A549 (cell line): ENCODE data around the gene DUSP1. TPM values are rescaled to one million over a fixed set of nuclear protein-coding genes. Genes with fewer than 3 reads are reported as not detected.

ENCODE experiments used
- ATAC-seq, 2 experiments: fragments of 200-7000 bp in 1 of 2; fragments of >200 bp in 1 of 2; cut with Nextera tagmentation in 1 of 2; cut with Tn5 transposase in 1 of 2; 3 replicates each; pipeline versions ENCODE4 v1.8.0 to v1.9.1; 2018 to 2020; ENCODE audit warnings: mild to moderate bottlenecking in 1 of 2, moderate library complexity in 1 of 2
- CTCF ChIA-PET: fragments of 300-600 bp; sonication (Branson Sonifier 250); formaldehyde crosslinking; extraction: SDS; loops from one replicate; lab custom pipeline; 2021; ENCODE audit warnings: antibody characterized with exemption, inconsistent platforms; lab: Yijun Ruan, JAX
- POLR2A ChIA-PET: fragments of 350-600 bp; formaldehyde crosslinking; extraction: SDS; loops from one replicate; lab custom pipeline; 2021; ENCODE audit warnings: antibody characterized with exemption, inconsistent platforms; lab: Yijun Ruan, JAX
- DNase-seq, 2 experiments: peaks; one replicate each; pipeline versions ENCODE4 v3.0.0 to v3.0.0-alpha.2; 2011 to 2016; ENCODE audit warnings: low read depth in 1 of 2, low spot score in 1 of 2
- FAIRE-seq: peaks from 2 replicates; lab custom pipeline; 2011; peaks lifted over from hg19 to GRCh38; lab: Jason Lieb, UNC
- H3K27ac ChIP-seq, 2 experiments: fragments of >200 bp; sonication (Bioruptor Twin); formaldehyde crosslinking; 3 replicates each; pipeline ENCODE4 v1.5.1; 2016 to 2017
- H3K4me1 ChIP-seq: fragments of >200 bp; sonication (Bioruptor Twin); formaldehyde crosslinking; 3 replicates; pipeline ENCODE4 v1.6.1; 2016
- H3K4me2 ChIP-seq: fragments of >200 bp; sonication (Bioruptor Twin); formaldehyde crosslinking; 3 replicates; pipeline ENCODE4 v1.6.1; 2016
- H3K4me3 ChIP-seq: fragments of >200 bp; sonication (Bioruptor Twin); formaldehyde crosslinking; 3 replicates; pipeline ENCODE4 v1.5.1; 2016
- H3K9me3 ChIP-seq: fragments of >200 bp; sonication (Bioruptor Twin); formaldehyde crosslinking; 3 replicates; pipeline ENCODE4 v1.6.1; 2016
- CBX2 ChIP-seq: fragments of 200-600 bp; sonication (generic); IDR thresholded peaks from 2 replicates; pipeline ENCODE4 v1.6.1; 2016; ENCODE audit warnings: low read depth, mild to moderate bottlenecking, borderline replicate concordance
- CHD2 ChIP-seq: fragments of 150-350 bp; IDR thresholded peaks from 2 replicates; pipeline ENCODE4 v1.6.1; 2014; ENCODE audit warnings: low read length; ENCODE audit not compliant: partially characterized antibody
- CHD4 ChIP-seq: fragments of 200-600 bp; sonication (generic); IDR thresholded peaks from 2 replicates; pipeline ENCODE4 v1.6.1; 2016; ENCODE audit warnings: antibody characterized with exemption, mild to moderate bottlenecking, borderline replicate concordance
- E2F6 ChIP-seq: IDR thresholded peaks from 2 replicates; pipeline ENCODE4 v1.6.1; 2012; ENCODE audit warnings: low read depth, borderline replicate concordance
- EHMT2 ChIP-seq: fragments of 200-600 bp; sonication (generic); IDR thresholded peaks from 2 replicates; pipeline ENCODE4 v1.6.1; 2016; ENCODE audit warnings: antibody characterized with exemption, low read depth, mild to moderate bottlenecking, moderate library complexity
- FOSB ChIP-seq: fragments of 250-450 bp; sonication (Bioruptor Pico); IDR thresholded peaks from 2 replicates; pipeline ENCODE4 v1.5.0; 2020; ENCODE audit warnings: mild to moderate bottlenecking, moderate library complexity
- FOSL2 ChIP-seq, 2 experiments: fragments of 450-650 bp in 1 of 2; fragments of >200 bp in 1 of 2; sonication (Bioruptor Twin) in 1 of 2; formaldehyde crosslinking; IDR thresholded peaks; 2 replicates each; pipeline versions ENCODE4 v1.5.0 to v1.6.1; 2016 to 2020; ENCODE audit warnings: mild to moderate bottlenecking in 1 of 2, moderate library complexity in 1 of 2
- FOXS1 ChIP-seq: fragments of 250-450 bp; sonication (Bioruptor Pico); IDR thresholded peaks from 2 replicates; pipeline ENCODE4 v1.5.0; 2020; ENCODE audit warnings: mild to moderate bottlenecking, moderate library complexity
- GATA3 ChIP-seq: IDR thresholded peaks from 2 replicates; pipeline ENCODE4 v1.6.1; 2012; ENCODE audit warnings: borderline replicate concordance
- HDAC2 ChIP-seq: fragments of 200-600 bp; sonication (generic); IDR thresholded peaks from 2 replicates; pipeline ENCODE4 v1.6.1; 2016
- HMGXB4 ChIP-seq: fragments of 250-450 bp; sonication (Bioruptor Pico); IDR thresholded peaks from 2 replicates; pipeline ENCODE4 v1.5.0; 2021; ENCODE audit warnings: mild to moderate bottlenecking, moderate library complexity, borderline replicate concordance
- HOXA7 ChIP-seq: fragments of 250-450 bp; sonication (Bioruptor Pico); IDR thresholded peaks from 2 replicates; pipeline ENCODE4 v1.5.0; 2020; ENCODE audit warnings: mild to moderate bottlenecking, moderate library complexity
- KDM1A ChIP-seq: fragments of 200-600 bp; sonication (generic); IDR thresholded peaks from 2 replicates; pipeline ENCODE4 v1.6.1; 2016; ENCODE audit warnings: low read depth, mild to moderate bottlenecking
- NFE2L2 ChIP-seq: fragments of 150-350 bp; conservative IDR thresholded peaks from 2 replicates; pipeline ENCODE4 v1.6.1; 2014; ENCODE audit warnings: low read length
- NPAS2 ChIP-seq: fragments of 250-450 bp; sonication (Bioruptor Pico); IDR thresholded peaks from 2 replicates; pipeline ENCODE4 v1.8.0; 2022; ENCODE audit warnings: mild to moderate bottlenecking, moderate library complexity, borderline replicate concordance
- PBX3 ChIP-seq: IDR thresholded peaks from 2 replicates; pipeline ENCODE4 v1.6.1; 2012
- PHF8 ChIP-seq: fragments of 200-600 bp; sonication (generic); IDR thresholded peaks from 2 replicates; pipeline ENCODE4 v1.6.1; 2016; ENCODE audit warnings: low read depth, mild to moderate bottlenecking, antibody characterized with exemption, moderate library complexity, borderline replicate concordance
- POLR2AphosphoS2 ChIP-seq: conservative IDR thresholded peaks from 2 replicates; pipeline ENCODE4 v1.6.1; 2012; ENCODE audit warnings: low read length, improper control_type of control experiment, inconsistent platforms
- RNF2 ChIP-seq: fragments of 200-600 bp; sonication (generic); IDR thresholded peaks from 2 replicates; pipeline ENCODE4 v1.6.1; 2016; ENCODE audit warnings: low read depth, mild to moderate bottlenecking, antibody characterized with exemption, moderate library complexity, borderline replicate concordance
- USF2 ChIP-seq: fragments of 450-650 bp; IDR thresholded peaks from 2 replicates; pipeline ENCODE4 v1.6.1; 2014; ENCODE audit warnings: antibody characterized with exemption
- WGBS: methylation state at CpG from one replicate; pipeline ENCODE4 v1.1.6; 2017; ENCODE audit errors: missing lambda C conversion rate; 5-methylcytosine and 5-hydroxymethylcytosine counted together
- polyA plus RNA-seq, 4 experiments: library from polyadenylated mRNA; depleted of rRNA in 3 of 4; stranded (reverse); fragments of >200 nt; fragmentation: RNase III in 1 of 4; extraction: RNeasy Plus Mini Kit Qiagen cat#74134 plus additional on column Dnase treatment in 1 of 4; gene quantifications; 2 replicates in 3 of 4; 3 replicates in 1 of 4; pipeline ENCODE4 v1.2.3, GENCODE V29; 2011 to 2017

DUSP1 gene
- polyA plus RNA-seq, 2 of the 4 experiments (the other 2 are of a cell fraction): 207 to 594 TPM

- TF ChIP-seq CHD2 (no peak), E2F6 (no peak), USF2 (no peak), FOSB (CRISPR knock-in tag) (no peak), FOSL2 (IDR thresholded peaks at IDR 0.05) (no peak), FOSL2 (CRISPR knock-in tag; IDR thresholded peaks at IDR 0.05) (no peak)
- Histone ChIP-seq H3K9me3 (peaks cover 13% of the 10 kb centered on the region), H3K4me1 (peaks cover 12% of the 10 kb centered on the region), H3K4me3 (no peak overlapping the region), H3K4me2 (no peak overlapping the region), H3K27ac (peak overlapping the region in 1 of 2 experiments; percentile 23; a peak in 2 of 6 replicates)
- ChIA-PET POLR2A (interaction anchor here (0.6 kb wide), 1 partner anchor 215 kb away, joined by 3 read pairs; no protein-coding TSS in a partner anchor), CTCF (interaction anchor here (0.6 to 1.6 kb wide), 5 partner anchors 10 to 215 kb away, joined by 3 to 4 read pairs (median 3); partner anchors contain the start of gene RPL26L1)
- FAIRE-seq: no peak
- peak in 1 of 2 experiments; percentile 4; a peak in 1 of 6 replicates for ATAC-seq
- DNase-seq: no peak
- 76% methylated on average over 11 of the region's 12 CpGs for WGBS
These were observed 26.6 kb downstream of the DUSP1 start for GRCh38 chr5:172744123-172745104.

GRCh38 chr5:172743112-172743959 lies 27.7 kb downstream of the DUSP1 start:
- POLR2A ChIA-PET: no interaction called here
- TF ChIP-seq KDM1A (no peak), FOXS1 (CRISPR knock-in tag) (no peak), NFE2L2 (no peak), HMGXB4 (no peak), RNF2 (no peak), CHD2 (no peak), NPAS2 (no peak), PHF8 (no peak), PBX3 (no peak), CHD4 (no peak), FOSB (CRISPR knock-in tag) (no peak), CBX2 (no peak), POLR2AphosphoS2 (no peak), GATA3 (no peak), HOXA7 (no peak), HDAC2 (no peak), EHMT2 (no peak)

More at GRCh38 chr5:172743112-172743959, 27.7 kb downstream of the DUSP1 start:
- 88% methylated on average over 7 of the region's 7 CpGs for WGBS
- ATAC-seq (no peak), DNase-seq (no peak), FAIRE-seq (no peak)
- CTCF ChIA-PET: interaction anchor here (0.6 to 1.5 kb wide), 5 partner anchors 10 to 216 kb away, joined by 3 to 5 read pairs (median 3); partner anchors contain the start of gene RPL26L1
- Histone ChIP-seq H3K9me3 (peaks cover 13% of the 10 kb centered on the region), H3K4me2 (no peak overlapping the region), H3K4me3 (no peak overlapping the region), H3K27ac (no peak overlapping the region; a peak in 1 of 6 replicates), H3K4me1 (peaks cover 12% of the 10 kb centered on the region)
